ENCODE measurements around the gene TYSND1.

TYSND1 gene

DNA sequence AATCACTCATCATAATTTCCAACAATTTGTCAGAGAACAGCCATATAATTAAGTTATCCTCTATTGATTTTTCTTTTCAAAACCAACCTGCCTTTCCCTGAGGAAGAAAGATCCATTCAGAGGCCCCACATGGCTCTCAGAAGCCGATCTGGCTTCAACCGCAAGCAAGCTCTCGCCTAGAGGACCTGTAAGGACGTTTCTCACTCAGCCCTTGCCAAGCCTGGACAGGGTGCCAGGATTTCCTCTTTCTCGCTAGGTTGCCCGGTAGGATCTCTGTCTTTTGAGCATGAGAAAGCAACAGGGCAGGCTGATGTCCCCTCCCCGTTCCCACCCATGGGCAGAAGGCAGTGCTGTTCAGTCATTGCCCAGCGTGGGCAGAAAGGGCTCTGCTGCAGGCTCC lies 26.9 kb downstream of the TYSND1 start:
- TF ChIP-seq, protein P1, sequence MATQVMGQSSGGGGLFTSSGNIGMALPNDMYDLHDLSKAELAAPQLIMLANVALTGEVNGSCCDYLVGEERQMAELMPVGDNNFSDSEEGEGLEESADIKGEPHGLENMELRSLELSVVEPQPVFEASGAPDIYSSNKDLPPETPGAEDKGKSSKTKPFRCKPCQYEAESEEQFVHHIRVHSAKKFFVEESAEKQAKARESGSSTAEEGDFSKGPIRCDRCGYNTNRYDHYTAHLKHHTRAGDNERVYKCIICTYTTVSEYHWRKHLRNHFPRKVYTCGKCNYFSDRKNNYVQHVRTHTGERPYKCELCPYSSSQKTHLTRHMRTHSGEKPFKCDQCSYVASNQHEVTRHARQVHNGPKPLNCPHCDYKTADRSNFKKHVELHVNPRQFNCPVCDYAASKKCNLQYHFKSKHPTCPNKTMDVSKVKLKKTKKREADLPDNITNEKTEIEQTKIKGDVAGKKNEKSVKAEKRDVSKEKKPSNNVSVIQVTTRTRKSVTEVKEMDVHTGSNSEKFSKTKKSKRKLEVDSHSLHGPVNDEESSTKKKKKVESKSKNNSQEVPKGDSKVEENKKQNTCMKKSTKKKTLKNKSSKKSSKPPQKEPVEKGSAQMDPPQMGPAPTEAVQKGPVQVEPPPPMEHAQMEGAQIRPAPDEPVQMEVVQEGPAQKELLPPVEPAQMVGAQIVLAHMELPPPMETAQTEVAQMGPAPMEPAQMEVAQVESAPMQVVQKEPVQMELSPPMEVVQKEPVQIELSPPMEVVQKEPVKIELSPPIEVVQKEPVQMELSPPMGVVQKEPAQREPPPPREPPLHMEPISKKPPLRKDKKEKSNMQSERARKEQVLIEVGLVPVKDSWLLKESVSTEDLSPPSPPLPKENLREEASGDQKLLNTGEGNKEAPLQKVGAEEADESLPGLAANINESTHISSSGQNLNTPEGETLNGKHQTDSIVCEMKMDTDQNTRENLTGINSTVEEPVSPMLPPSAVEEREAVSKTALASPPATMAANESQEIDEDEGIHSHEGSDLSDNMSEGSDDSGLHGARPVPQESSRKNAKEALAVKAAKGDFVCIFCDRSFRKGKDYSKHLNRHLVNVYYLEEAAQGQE (IDR thresholded peaks at IDR 0.05; ENCODE audit: insufficient replicate concordance, low read depth), result no peak
- TF ChIP-seq GABPA (IDR thresholded peaks at IDR 0.05; ENCODE audit: low read depth) (no peak), SPI1 (IDR thresholded peaks at IDR 0.05; ENCODE audit: borderline replicate concordance, low read depth) (no peak), POLR2AphosphoS5 (IDR thresholded peaks at IDR 0.05; ENCODE audit: low read depth) (no peak)
- TF ChIP-seq, protein P2, sequence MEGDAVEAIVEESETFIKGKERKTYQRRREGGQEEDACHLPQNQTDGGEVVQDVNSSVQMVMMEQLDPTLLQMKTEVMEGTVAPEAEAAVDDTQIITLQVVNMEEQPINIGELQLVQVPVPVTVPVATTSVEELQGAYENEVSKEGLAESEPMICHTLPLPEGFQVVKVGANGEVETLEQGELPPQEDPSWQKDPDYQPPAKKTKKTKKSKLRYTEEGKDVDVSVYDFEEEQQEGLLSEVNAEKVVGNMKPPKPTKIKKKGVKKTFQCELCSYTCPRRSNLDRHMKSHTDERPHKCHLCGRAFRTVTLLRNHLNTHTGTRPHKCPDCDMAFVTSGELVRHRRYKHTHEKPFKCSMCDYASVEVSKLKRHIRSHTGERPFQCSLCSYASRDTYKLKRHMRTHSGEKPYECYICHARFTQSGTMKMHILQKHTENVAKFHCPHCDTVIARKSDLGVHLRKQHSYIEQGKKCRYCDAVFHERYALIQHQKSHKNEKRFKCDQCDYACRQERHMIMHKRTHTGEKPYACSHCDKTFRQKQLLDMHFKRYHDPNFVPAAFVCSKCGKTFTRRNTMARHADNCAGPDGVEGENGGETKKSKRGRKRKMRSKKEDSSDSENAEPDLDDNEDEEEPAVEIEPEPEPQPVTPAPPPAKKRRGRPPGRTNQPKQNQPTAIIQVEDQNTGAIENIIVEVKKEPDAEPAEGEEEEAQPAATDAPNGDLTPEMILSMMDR (IDR thresholded peaks at IDR 0.05; ENCODE audit: insufficient read depth, low read length), result no peak
- DNase-seq (ENCODE audit: low read depth in 1 of 2, low spot score in 1 of 2), result no peak
- Histone ChIP-seq H3K27ac (replicated peaks) (no peak overlapping the region), H3K4me3 (replicated peaks; ENCODE audit: insufficient read depth, low read length) (no peak overlapping the region), H3K27me3 (ENCODE audit: insufficient read depth, poor library complexity, severe bottlenecking) (no peaks in the 10 kb centered on the region)

DNA sequence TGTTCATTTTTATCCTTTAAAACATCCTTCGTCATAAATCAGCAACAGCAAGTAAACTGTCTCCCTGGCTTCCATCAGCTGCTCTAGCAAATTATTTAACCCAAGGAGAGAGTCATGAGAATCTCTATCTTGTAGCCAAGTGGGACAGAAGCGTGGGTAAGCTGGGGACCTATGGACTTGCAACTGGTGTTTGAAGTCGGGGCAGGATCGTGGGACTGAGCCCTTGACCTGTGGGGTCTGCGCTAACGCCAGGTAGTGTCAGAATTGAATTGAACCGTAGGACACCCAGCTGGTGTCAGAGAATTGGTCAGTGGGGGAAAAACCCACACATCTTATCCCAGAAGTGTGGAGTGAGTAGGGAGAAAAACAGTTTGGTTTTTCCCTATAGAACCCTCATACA lies 27.3 kb downstream of the TYSND1 start:
- no peak for DNase-seq (ENCODE audit: low read depth in 1 of 2, low spot score in 1 of 2)
- TF ChIP-seq GABPA (IDR thresholded peaks at IDR 0.05; ENCODE audit: low read depth) (no peak), SPI1 (IDR thresholded peaks at IDR 0.05; ENCODE audit: borderline replicate concordance, low read depth) (no peak)
- no peak overlapping the region for H3K27ac ChIP-seq (replicated peaks)
- no peak overlapping the region for H3K4me3 ChIP-seq (replicated peaks; ENCODE audit: insufficient read depth, low read length)
- no peaks in the 10 kb centered on the region for H3K27me3 ChIP-seq (ENCODE audit: insufficient read depth, poor library complexity, severe bottlenecking)

DNA sequence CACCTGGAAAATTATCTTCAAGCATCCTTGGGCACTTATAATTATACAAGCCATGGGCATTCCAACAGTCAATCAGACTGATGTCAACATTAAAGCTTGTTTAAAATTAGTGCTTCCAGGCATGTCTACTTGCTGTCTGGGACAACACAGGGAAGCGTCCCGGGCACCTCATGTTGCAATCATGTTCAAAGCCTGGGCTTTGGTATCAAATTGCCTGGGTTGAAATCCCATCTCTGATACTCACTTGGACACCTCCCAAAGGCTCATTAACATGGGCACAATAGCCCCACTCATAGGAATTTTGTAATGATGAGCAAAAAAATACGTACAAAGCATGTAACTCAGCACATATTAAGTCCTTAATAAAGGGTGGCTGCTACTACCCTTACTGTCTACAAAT lies 28.3 kb downstream of the TYSND1 start:
- Histone ChIP-seq H3K27ac (replicated peaks) (no peak overlapping the region), H3K27me3 (ENCODE audit: insufficient read depth, poor library complexity, severe bottlenecking) (no peaks in the 10 kb centered on the region), H3K4me3 (replicated peaks; ENCODE audit: insufficient read depth, low read length) (no peak overlapping the region)
- no peak for DNase-seq (ENCODE audit: low read depth in 1 of 2, low spot score in 1 of 2)
- TF ChIP-seq, protein P2 (IDR thresholded peaks at IDR 0.05; ENCODE audit: insufficient read depth, low read length), result no peak
- TF ChIP-seq SPI1 (IDR thresholded peaks at IDR 0.05; ENCODE audit: borderline replicate concordance, low read depth), result no peak
- TF ChIP-seq, protein P1 (IDR thresholded peaks at IDR 0.05; ENCODE audit: insufficient replicate concordance, low read depth), result no peak
- TF ChIP-seq POLR2AphosphoS5 (IDR thresholded peaks at IDR 0.05; ENCODE audit: low read depth), result no peak
- no peak for TF ChIP-seq GABPA (IDR thresholded peaks at IDR 0.05; ENCODE audit: low read depth)

DNA sequence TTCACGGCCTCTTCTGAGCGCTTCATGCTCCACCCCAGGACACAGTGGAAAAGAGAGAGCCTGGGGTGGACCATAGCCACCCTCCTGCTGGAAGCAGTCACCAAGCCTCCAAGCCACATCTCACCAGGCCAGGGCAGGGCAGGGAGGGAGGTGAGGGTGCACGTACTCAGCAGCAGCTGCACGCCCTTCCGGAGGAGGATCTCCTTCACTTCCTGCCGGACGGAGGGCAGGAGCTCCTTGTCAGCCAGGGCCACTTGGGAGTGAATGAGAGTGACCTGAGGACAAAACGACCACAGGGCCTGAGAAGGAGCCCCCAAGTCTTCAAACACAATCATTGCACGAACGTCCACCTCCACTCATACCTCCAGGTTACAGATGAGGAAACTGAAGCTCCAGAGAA lies 28.9 kb downstream of the TYSND1 start:
- no peaks in the 10 kb centered on the region for H3K27me3 ChIP-seq (ENCODE audit: insufficient read depth, poor library complexity, severe bottlenecking)
- H3K4me3 ChIP-seq (replicated peaks; ENCODE audit: insufficient read depth, low read length), result no peak overlapping the region
- TF ChIP-seq, protein P2 (IDR thresholded peaks at IDR 0.05; ENCODE audit: insufficient read depth, low read length), result no peak
- TF ChIP-seq POLR2AphosphoS5 (IDR thresholded peaks at IDR 0.05; ENCODE audit: low read depth), result no peak
- no peak for TF ChIP-seq GABPA (IDR thresholded peaks at IDR 0.05; ENCODE audit: low read depth)
- no peak for TF ChIP-seq SPI1 (IDR thresholded peaks at IDR 0.05; ENCODE audit: borderline replicate concordance, low read depth)
- TF ChIP-seq, protein P1 (IDR thresholded peaks at IDR 0.05; ENCODE audit: insufficient replicate concordance, low read depth), result no peak
- DNase-seq (ENCODE audit: low read depth in 1 of 2, low spot score in 1 of 2), result no peak
- no peak overlapping the region for H3K27ac ChIP-seq (replicated peaks)
